Stimulated activated naive CD4-positive, alpha-beta T cell (primary cell): ENCODE measurements around the gene GBP6.
"Not testable (repeated sequence)": the region's sequence is repeated elsewhere in the genome, so short reads cannot be mapped to it uniquely, and the experiment has no call there.

Experiments
- DNase-seq, 6 experiments: peaks; one replicate each; lab custom pipeline; 2025; lab: John Stamatoyannopoulos, UW

GBP6 gene

GRCh38 chr1:89363638-89364536, at the start of gene GBP6:
Gene GBP6, plus strand, starts transcription at chr1:89364059. Its CDS starts 4,493 bp downstream, at chr1:89368552.
- DNase-seq: no peak

GRCh38 chr1:89322402-89322801, 41.5 kb upstream of the GBP6 start:
- no peak for DNase-seq

GRCh38 chr1:89331890-89332289, 32.0 kb upstream of the GBP6 start:
- no peak for DNase-seq

- no peak for DNase-seq
These were observed 31.4 kb upstream of the GBP6 start for GRCh38 chr1:89332461-89332860.

GRCh38 chr1:89335486-89335885, 28.4 kb upstream of the GBP6 start:
- DNase-seq: no peak

- DNase-seq: no peak
These were observed 26.0 kb upstream of the GBP6 start for GRCh38 chr1:89337903-89338302.

- DNase-seq: no peak
These were observed 24.8 kb upstream of the GBP6 start for GRCh38 chr1:89339039-89339438.

GRCh38 chr1:89345479-89345878, 18.4 kb upstream of the GBP6 start:
- DNase-seq: not testable (repeated sequence)

GRCh38 chr1:89347296-89347695, 16.6 kb upstream of the GBP6 start:
- no peak for DNase-seq

- DNase-seq: no peak
These were observed 13.6 kb upstream of the GBP6 start for GRCh38 chr1:89350298-89350697.

- DNase-seq: no peak
These were observed 12.1 kb upstream of the GBP6 start for GRCh38 chr1:89351597-89352311.

GRCh38 chr1:89352421-89352820, 11.4 kb upstream of the GBP6 start:
- DNase-seq: no peak

GRCh38 chr1:89354205-89354604, 9.7 kb upstream of the GBP6 start:
- DNase-seq: no peak

GRCh38 chr1:89355056-89355455, 8.8 kb upstream of the GBP6 start:
- DNase-seq: no peak

- DNase-seq: no peak
These were observed 7.0 kb upstream of the GBP6 start for GRCh38 chr1:89356658-89357400.

- DNase-seq: peak; percentile 57 to 83 (median 66)
These were observed 5.5 kb upstream of the GBP6 start for GRCh38 chr1:89358287-89358893.

GRCh38 chr1:89360716-89361115, 3.1 kb upstream of the GBP6 start:
- no peak for DNase-seq

GRCh38 chr1:89361681-89362080, 2.2 kb upstream of the GBP6 start:
- DNase-seq: no peak

- no peak for DNase-seq
These were observed 663 bp upstream of the GBP6 start for GRCh38 chr1:89363196-89363595.

- no peak for DNase-seq
These were observed 1.2 kb downstream of the GBP6 start for GRCh38 chr1:89364954-89365550.

- no peak for DNase-seq
These were observed 3.4 kb downstream of the GBP6 start for GRCh38 chr1:89367221-89367620.

- DNase-seq: no peak
These were observed 5.5 kb downstream of the GBP6 start for GRCh38 chr1:89369331-89369730.
